GM18858 (cell line): ENCODE results near the gene PTPRR.

Source experiments
- ATAC-seq: cut with Tn5 transposase; IDR thresholded peaks from one replicate; pipeline ENCODE4 v1.9.1; 2021; ENCODE audit not compliant: unreplicated experiment

PTPRR gene, protein sequence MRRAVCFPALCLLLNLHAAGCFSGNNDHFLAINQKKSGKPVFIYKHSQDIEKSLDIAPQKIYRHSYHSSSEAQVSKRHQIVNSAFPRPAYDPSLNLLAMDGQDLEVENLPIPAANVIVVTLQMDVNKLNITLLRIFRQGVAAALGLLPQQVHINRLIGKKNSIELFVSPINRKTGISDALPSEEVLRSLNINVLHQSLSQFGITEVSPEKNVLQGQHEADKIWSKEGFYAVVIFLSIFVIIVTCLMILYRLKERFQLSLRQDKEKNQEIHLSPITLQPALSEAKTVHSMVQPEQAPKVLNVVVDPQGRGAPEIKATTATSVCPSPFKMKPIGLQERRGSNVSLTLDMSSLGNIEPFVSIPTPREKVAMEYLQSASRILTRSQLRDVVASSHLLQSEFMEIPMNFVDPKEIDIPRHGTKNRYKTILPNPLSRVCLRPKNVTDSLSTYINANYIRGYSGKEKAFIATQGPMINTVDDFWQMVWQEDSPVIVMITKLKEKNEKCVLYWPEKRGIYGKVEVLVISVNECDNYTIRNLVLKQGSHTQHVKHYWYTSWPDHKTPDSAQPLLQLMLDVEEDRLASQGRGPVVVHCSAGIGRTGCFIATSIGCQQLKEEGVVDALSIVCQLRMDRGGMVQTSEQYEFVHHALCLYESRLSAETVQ

DNA sequence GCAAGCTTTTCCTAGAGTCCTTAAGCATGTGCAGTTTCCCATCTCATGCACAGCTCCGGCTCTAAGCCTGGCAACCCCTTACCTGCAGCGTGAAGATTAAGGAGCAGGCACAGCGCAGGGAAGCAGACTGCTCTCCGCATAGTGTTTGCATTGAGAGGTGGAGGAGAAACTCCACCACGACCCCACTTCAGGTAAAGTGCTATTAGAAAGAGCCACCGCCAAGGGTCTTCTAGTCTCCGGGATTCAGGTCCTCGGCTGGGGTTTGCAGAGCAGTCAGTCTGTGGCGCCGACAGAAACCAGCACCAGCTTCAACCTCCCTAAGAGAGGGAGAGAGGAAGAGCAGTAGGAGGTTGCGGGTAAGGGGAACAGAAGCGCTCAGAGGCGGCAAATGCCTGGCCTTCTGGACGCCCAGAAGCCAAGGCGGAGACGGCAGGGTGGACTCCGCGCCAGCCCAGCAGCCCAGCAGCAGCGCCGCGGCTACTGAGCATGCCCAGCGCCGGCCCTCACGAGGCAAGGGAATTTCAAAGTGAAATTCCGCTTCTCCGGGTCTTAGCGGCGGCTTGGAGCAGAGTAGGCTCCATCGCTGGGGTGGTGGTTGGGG lies at the start of gene PTPRR:
Gene PTPRR (minus strand): TSS at position 488 of the 601 bp plus-strand sequence. CDS start 348 bp downstream, at position 140.
- no peak for ATAC-seq

DNA sequence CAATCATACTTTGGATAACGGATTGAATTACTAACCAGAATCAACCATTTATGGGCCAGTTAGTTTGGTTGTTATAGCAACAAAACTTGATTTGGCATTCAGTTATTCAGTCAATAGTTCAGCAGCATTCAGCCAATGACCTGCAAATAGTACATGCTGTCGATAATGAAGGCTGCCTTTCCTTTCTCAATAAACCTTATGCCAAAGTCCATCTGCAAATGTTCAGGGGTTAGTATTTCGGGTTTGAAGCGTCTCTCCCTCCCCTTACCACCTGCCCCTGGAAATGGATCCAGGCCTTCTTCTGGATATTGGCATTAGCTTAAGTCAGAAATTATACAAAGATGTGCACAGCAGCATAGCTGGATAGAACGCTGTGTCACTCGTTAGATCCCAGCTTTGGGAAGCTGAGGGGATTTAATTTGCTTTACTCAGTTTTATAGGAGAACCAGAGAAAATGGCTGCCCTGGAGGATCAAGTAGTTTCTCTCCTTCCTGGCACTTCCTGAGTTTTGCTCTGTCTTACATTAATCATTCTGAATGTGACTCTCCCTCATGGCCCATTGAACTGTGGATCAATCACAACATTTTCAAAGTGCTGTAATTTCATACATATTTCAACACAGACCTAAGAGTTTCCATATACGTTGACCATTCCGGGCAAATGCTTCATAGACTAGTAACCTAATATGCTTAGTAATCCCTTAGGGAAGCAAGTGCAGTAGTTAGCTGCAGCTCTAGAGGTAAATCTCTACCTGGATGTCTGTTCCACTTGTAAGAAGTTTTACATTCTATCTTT lies 46.7 kb upstream of the PTPRR start:
- ATAC-seq, result no peak

DNA sequence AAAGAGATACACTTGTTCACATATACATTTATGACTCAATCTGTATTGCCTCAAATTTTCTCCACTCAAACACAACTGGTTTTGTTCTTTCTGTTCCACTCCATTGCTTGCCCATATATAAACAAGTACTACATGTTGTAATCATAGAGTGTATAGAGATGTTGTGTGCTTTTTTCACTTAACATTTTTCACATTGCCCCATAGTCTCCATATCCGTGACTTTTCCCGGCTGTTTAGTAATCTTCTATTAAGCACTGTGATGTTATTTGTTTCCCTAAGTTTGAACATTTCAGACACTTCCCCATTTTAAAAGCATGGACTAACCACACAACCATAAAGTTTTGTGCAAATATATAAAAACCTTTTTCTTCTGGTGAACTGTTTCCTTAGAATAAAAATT lies 45.5 kb upstream of the PTPRR start:
- no peak for ATAC-seq

DNA sequence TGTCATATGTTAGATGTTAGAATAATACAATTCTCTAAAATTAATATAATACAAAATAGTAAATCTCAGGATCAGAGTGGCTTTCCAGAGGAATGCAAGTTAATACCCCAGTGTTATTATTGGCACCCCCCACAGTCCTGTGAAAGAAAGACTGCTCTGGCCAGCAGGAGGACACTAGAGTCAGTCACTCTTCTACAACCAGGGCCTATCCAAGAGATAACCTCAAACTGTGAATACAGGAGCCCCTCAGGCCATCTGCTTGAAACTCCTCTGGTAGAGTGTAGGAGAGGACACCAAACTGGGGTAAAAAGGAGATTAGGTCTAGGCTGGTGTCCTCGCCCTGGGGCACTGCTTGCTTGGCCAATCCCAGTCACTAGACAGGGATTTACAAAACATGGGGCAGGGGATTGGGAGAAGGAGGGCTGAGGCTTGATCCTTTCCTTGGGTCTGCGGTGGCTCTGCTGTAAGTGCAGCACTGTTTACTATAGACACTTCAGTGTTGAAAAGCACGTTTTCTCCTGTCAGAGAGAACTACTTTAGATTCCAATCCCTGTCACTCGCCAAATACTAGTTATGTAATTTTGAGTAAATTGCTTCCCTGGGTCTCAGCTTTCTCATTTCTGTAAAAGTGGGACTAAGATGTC lies 44.5 kb upstream of the PTPRR start:
- no peak for ATAC-seq

DNA sequence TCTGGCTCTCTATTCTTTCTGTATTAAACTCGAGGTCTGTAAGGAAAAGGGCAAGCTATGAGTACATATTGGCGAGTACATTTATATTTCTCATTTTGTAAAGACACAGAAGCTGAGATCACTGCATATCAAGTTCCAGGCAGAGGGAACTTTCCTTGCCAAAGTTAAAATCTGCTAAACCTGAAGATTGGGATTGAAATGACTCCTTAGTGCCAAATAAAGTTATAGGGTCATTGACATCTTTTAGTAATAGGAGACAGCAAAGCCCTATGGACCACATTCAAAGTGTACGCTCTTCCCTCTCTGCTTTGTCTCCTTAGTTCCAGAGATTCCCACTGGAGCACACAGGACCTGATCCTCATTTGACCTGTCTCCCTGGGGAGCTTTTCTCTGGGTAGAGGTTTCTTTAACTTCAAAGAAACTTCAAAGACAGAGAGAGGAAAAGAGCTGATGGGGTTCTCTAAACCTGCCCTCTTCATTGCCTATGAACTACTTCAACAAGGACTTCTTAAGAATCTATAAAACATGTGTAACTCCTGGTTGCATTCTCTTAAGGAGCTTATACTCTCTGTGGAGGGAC lies 42.6 kb upstream of the PTPRR start:
- ATAC-seq, result no peak

DNA sequence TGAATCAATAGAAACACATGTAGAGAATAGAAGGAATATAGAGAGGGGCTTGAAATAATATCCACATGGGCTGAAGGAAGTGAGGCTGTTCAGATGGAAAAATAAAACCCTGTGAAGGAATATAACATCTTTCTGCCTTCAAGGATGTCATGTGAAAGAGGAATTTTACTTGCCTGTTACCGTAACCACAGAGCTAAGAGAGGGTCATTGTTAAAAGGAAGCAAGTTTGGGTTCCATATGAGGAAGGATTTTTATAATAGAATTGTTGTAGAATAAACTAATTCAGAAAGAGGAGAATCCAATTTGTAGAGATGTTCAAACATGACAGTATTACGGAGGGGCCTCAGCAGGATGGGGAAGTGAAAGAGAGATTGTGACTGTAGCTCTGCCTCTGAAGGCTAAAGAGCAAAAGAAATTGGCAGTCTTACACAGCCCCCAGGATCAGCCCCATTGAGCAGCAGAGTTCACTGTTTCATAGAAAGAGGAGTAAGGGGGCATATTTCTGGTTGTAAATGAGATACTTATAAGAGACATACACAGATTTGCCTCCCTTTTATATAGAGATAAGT lies 41.8 kb upstream of the PTPRR start:
- ATAC-seq, result peak; percentile 86

DNA sequence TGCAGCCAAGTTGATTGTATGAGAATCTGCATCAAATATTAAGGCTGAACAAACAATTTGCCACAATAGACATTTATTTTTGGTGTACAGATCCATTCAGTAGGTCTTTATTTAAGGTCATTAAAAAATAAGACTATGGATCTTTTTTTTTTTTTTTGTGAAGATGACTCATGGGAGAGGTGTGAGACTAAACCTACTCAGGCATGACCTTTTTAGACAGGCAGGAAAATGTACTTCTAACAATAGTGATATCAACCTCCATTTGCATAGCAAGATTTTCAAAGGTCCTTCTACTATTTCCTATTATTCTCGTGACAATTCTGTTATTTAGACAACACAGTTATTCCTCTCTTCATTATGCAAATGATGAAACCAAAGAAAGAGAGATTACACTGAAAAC lies 39.9 kb upstream of the PTPRR start:
- ATAC-seq, result no peak

DNA sequence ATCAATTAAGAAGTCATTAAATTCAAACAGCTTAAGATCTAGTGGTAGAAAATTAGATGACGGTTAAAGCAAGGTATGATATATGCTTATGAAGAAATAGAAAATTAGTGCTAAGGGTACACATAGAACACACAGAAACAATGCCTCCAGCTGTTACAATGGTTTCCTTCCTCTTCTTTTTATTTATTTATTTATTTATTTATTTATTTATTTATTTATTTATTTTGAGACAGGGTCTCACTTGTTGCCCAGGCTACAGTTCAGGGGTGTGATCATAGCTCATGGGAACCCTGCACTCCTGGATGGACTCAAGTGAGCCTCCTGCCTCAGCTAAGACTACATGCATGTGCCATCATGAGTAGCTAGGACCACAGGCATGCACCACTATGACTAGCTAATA lies 34.9 kb upstream of the PTPRR start:
- ATAC-seq, result no peak

DNA sequence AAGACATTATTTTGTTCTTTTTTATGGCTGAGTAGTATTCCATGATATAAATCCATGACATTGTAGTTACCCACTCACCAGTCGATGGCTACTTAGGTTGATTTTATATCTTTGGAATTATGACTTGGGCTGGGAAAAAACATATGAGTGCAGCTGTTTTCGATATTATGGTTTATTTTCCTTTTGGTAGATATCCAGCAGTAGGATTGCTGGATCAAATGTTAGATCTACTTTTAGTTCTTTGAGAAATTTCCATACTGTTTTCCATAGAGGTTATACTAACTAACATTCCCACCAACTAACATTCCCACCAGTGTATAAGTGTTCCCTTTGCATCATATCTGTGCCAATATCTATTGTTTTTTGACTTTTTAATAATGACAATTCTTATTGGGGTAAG lies 29.9 kb upstream of the PTPRR start:
- ATAC-seq, result no peak

DNA sequence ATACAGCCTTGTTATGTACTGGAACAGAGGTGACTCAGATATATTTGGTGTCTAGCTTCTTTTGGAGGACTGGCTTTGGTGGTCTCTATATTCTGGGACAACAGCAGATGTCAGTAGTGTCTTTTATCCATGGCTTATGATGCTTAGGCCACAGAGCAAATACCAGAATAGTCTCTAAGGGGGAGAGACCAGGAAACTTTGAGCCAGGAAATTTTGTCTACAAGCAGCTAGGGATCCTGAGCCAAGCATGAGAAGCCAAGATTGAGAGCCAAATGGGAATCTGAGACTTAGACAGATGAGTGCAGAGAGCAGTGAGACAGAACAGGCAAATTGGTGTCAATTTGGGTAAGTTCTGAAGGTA lies 28.4 kb upstream of the PTPRR start:
- ATAC-seq, result no peak

DNA sequence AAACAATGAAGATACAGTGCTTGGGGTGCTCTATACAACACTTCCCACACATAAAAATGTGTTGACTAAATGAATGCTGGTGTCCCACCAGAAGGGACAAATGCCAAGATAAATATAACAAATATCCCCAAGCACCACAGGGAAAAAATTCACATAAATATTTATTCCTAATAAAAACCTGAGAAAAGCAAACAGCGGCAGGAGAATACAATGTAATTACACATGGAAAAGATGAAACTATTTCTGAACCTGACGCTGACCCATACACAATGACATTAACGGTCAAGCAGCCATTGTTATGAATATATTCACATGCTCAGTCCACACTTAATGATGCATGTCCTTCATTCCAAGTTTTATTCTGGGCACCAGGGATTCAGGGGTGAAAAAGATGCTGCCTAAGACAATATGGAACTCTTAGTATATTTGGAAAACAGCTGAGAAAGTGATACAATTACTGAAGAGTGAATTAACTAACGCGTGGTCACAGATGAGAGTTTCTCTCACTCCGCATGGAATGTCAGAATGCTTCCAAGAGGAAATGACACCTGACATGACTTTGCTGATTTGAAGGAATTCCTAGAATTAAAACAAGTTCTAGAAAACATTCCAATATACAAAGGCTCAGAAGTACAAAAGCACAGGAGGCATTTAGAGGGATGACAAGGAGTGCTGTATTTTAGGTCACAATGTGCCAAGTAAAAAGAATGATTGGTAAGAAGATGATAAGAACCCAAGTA lies 27.9 kb upstream of the PTPRR start:
- no peak for ATAC-seq

DNA sequence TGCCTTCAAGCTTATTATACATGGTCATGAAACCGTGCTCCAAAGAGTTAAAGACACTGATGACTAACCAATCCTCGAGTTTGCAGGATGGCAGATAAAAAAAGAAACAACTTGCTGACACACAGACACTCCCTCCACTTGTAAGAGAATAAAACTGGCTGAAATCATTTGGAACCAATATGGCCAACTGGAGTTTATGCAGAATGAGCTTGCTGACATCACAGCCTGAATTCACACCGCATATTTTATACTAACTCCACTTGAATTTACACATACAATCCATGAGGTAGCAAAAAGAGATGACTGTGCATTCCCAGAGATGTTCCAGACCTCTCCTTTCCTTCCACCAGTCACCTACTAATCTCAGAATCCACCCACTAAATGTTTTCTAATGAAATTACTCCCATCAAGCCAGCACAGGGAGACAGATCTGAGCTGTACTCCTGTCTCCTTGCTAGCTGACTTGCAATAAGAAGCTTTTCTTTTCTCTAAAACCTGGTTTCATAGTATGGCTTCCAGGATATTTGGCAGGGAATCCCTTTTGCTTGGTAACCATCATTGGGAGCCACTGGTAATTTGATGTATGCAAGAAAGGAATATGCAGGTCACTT lies 15.8 kb upstream of the PTPRR start:
- ATAC-seq, result no peak

DNA sequence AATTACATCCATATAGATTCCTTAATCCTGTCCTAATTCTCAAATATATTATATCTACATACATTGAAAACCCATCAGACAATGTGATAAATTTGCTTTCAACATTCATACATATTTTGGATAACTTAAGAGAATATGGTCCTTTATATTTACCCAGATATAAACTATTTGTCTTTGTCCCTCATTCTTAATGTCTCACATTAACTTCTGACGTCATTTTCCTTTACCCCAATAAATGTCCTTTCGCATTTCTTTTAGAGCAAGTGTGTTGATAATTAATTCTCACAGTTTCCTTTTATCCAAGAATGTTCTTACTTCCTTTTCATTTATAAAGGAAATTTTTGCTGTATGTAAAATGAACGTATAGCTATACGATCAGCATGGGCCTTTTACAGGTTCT lies 12.6 kb upstream of the PTPRR start:
- no peak for ATAC-seq

DNA sequence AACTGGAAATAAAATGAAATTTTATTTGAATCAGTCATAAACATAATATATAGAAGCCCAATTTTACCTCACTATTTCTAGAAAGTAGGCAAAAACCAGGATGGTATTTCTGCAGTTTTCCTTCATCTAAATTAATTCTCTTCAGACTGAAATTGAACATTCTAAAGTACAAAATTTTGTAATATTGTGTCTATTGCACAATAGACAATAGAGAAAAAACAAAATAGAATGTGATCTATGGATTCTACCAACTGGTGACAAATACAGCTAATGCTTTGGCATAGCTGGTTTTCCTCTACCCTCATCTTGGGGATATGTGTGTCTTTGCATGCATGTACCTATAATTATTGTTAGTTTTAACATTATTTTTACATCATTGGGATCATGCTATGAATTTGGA lies 8.5 kb upstream of the PTPRR start:
- no peak for ATAC-seq

DNA sequence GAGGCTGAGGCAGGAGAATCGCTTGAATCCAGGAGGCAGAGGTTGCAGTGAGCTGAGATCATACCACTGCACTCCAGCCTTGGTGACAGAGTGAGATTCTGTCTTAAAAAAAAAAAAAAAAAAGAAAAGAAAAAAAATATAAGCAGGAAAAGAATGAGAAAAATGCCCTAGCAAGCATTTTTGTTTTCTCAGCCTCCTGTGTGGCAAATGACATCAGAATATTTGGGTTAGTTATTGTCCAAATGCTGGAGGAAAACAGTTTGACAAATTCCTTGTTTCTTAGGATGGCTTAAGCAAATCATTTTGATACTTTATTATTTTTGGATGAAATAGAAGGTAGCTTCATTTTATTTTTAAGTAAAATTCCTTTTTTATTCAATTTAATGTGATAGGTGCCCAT lies 7.5 kb upstream of the PTPRR start:
- ATAC-seq, result no peak

DNA sequence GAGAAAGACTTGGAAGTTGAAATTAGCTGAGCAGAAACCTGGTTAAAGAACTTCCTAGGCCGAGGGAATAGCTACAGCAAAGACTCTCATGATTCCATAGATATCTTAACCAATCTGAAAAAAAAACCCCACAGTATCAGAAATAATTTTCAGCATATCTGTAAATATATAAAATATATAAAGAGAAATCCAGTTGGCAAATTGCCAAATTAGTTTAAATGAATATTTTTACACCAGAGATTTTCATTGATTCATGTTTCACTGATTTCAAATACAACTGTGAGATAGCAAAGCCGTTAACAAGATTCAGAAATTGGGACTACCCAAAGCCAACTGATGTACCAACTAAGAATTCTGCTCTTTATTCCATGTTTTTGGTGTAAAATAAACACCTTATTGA lies 6.8 kb upstream of the PTPRR start:
- no peak for ATAC-seq

DNA sequence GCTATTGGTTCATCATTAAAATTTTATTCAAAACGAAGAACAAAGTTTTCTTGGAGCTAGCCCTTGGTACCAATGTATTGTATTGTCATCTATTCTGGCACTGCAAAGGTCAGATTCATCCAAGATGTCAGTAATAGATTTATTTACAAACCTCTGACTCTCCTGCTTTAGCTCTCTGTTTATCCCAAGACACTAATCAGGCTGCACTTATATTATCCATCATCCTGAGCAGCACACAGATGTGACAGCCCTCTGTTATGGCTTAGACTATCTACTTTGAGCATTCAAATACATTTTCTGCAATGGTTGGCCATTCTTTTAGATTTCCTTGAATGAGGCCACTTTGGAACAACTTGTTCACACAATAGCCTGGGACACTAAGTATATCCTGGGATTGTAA lies 5.0 kb upstream of the PTPRR start:
- ATAC-seq, result no peak

DNA sequence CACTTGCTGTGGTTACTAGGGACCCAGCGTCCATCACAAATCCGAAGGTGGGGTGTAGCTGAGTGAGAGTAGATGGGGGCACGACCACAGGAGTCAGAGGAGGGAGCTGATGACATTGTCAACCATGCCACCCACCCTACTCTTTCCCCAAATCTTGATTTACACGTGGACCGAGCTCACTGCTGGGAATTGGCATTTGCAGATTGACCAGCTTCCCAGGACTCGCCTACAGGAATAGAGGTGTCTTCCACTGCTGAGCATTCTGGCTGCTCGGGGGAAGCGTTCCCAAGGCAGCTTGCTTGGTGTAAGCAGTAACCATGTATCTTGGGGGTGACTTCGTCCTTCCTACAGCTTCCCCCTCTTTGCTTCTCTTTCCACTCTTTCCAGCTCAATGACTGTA lies 353 bp upstream of the PTPRR start:
- ATAC-seq, result no peak

DNA sequence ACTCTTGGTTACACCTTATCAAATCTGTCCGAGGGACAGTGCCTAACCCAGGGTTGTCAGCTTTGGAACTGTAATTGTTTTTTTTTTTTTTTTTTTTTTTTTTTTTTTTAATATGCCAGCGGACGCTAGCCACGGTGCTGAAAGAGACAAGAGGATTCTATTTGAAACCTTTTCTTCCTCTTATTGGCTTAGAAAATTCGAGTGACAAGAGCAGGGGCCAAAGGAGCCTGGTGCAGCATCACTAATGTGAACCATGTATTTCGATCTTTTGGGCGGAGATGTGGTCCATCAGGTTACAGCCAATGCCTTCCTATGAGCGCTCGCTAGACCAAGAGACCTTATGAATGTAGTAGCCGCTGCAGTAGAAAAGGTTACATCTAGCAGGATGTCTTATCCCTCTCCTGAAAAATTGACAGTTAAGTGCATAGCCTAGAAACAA lies 922 bp downstream of the PTPRR start:
- no peak for ATAC-seq
